HUDEP-2 (cell line): ENCODE measurements around the gene TCF15.
"Not testable (repeated sequence)": the region's sequence is repeated elsewhere in the genome, so short reads cannot be mapped to it uniquely, and the experiment has no call there.

Experiments used
- DNase-seq, 76 experiments: peaks; one replicate each; lab custom pipeline; 2025; ENCODE audit not compliant: unreplicated experiment in 76 of 76; lab: John Stamatoyannopoulos, UW

The TCF15 gene

DNA sequence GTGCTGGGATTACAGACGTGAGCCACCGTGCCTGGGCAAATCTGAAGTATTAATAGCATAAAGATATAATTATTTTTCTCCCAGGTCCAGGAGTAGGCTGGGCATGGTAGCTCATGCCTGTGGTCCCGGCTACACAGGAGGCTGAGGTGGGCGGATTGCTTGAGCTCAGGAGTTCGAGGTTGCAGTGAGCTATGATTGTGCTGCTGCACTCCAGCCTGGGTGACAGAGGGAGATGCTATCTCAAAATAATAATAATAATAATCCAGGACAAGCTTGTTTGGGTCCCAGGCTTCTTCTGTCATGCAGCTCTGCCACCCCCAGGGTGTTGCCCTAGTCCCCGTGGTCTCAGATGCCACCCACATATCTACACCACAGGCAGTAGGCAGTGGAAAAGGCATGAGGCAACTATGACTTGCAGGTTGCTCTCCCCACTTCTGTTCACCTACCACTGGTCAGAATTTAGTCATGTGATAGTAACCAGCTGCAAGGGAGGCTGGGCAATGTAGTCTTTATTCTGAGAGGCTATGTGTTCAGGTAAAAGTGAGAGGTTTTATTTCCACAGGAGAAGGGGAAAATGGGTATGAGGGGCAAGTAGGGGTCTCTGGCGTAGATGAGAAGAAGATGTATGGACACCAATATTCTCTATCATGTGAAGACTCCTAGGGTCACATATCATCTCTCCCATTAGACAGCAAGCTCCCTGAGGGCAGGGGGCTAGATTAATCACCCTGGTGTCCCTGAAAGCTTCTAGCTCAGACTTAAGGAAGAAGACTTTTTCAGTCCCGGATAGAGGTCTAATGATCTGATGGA lies 25.7 kb downstream of the TCF15 start:
- peak in 2 of 76 experiments; percentile 6 to 8 for DNase-seq

DNA sequence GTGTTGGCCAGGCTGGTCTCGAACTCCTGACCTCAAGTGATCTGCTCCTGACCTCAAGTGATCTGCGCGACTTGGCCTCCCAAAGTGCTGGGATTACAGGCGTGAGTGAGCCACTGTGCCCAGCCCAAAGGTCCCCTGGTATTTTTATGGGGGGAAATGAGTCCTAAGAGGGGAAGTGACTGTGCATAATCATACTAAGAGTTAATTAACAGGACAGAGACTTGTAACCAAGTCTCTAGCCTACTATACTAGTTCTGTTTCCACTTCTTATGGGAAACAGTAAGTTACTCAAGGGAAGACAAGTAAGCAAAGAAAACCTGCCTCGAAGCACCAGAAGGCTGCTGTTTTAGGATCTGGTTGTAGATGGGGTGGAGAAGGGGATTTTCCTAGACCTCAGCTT lies 27.9 kb downstream of the TCF15 start:
- DNase-seq = no peak

DNA sequence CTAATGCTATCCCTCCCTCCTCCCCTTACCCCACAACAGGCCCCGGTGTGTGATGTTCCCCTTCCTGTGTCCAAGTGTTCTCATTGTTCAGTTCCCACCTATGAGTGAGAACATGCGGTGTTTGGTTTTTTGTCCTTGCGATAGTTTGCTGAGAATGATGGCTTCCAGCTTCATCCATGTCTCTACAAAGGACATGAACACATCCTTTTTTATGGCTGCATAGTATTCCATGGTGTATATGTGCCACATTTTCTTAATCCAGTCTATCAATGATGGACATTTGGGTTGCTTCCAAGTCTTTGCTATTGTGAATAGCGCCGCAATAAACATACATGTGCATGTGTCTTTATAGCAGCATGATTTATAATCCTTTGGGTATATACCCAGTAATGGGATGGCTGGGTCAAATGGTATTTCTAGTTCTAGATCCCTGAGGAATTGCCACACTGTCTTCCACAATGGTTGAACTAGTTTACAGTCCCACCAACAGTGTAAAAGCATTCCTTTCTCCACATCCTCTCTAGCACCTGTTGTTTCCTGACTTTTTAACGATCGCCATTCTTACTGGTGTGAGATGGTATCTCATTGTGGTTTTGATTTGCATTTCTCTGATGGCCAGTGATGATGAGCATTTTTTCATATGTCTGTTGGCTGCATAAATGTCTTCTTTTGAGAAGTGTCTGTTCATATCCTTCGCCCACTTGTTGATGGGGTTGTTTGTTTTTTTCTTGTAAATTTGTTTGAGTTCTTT lies 31.0 kb downstream of the TCF15 start:
- DNase-seq = not testable (repeated sequence)

DNA sequence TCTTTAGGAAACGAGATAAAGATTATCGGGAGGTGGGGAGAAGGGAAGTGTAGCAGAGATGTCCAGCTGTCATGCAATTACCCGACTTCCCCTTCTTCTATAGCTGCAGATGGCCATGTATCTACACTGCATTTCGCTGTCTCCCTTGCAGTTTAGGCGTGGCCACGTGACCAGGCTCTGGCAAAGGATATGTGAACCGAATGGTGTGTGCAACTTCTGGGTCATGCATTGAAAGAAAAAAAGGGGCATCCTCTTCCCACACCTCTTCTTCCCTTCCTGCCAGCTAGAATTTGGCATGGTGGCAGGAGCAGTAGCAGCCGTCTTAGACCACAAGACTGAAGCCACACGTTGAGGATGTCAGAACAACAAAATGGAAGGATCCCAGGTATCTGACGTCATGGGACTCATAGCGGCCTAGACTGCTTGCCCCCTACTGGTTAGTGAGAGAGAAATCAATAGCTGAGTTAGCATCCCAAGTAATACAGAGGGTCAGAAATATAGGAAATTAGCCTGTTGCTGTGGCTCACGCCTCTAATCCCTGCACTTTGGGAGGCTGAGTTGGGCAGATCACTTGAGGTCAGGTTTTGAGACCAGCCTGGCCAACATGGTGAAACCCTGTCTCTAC lies 32.8 kb downstream of the TCF15 start:
- DNase-seq = peak in 2 of 76 experiments; percentile 24 to 42

DNA sequence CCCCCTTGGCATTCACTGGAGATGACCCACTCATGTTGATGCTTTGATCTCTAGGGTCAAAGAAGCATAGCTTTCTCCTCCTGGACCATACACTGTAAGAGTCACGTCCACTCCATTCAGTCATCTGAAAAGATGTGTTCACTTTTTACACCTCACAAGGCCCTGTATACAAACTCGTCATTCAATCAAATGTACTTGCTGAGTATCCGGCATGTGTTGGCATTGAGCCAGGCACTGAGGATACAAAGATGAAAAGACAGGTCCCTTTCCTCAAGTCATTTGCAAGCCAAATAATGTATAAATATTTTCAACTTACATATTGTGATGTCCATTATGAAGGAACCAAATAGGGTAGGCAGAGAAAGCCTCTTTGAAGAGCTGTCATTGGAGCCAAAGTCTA lies 34.0 kb downstream of the TCF15 start:
- DNase-seq = no peak

DNA sequence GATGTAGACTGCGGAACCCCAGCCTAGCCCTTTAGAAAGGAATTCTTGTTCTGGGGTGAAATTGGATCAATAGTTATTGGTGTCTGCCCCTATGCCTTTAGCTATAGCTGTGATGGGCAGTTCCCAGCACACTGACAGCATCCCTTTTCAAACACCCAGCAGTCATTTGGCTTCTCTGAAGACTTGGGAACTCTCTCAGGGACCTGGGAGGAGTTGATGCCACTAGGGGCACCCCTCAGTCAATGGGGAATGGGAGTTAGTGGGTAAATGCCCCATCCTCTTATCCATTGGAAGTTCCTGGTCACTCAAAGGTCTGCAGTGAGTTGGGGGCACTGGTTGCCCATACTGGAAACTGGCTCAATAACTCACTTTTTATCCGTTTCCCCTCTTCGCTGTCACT lies 34.9 kb downstream of the TCF15 start:
- no peak for DNase-seq

GRCh38 chr20:574297-574942 lies 35.7 kb downstream of the TCF15 start:
- no peak for DNase-seq

DNA sequence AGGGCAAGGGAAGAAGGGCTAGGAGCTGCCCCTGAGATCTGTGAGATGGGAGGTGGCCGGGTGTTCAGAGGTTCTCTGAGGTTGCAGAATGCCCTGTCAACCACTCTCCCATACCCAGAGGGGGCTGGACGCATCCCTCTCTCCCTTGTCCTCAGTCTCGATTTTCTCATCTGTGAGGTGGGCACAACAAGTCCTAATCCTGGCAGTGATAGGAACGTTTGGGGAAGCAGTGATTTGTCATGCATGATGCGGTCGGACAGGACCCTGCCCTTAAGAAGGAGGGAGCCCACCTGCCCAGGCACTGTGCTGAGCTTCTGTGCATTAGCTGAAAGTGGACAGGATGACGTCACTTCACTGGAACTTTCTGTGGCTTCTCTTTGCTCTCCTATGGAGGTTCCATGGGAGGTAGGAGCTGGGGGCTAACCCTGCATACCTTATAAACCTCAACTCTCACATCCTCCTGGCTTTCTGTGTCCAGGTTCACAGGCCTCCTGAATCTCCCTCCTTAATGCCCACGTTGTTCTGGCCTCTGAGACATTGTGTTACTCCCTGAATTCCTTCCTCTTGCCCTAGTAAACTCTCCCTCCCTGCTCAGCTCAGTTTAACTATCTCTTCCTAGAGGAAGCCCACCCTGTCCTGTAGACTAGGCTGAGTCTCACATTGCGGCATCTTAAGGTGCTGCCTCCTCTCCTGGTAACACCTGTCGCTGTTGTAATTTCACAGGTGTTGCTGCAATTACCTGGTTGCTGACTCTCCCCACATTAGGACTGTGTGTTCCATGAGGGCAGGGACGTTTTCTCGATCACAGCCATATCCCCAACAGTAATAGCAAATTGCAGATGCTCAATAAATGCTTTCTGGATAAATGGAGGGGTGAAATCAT lies 36.5 kb downstream of the TCF15 start:
- no peak for DNase-seq

DNA sequence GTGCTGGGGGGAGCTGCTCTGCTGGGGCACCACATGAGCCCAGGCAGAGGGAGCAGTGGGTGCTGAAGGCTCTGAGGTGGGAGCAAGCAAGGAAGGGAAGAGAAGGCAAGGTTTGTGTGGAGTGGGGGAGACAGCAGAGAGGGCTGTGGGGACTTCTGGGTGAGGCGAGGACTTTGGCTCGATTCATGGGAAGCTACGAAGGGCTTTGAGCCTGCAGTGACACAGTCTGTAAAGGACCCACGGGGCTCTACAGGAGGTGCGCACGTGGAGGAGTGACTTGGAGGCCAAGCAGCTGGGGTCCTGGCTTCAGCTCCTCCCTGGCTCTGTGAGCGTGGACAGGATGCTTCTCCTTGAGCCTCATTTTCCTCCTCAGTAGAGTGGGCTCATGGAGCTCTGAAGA lies 37.4 kb downstream of the TCF15 start:
- no peak for DNase-seq

DNA sequence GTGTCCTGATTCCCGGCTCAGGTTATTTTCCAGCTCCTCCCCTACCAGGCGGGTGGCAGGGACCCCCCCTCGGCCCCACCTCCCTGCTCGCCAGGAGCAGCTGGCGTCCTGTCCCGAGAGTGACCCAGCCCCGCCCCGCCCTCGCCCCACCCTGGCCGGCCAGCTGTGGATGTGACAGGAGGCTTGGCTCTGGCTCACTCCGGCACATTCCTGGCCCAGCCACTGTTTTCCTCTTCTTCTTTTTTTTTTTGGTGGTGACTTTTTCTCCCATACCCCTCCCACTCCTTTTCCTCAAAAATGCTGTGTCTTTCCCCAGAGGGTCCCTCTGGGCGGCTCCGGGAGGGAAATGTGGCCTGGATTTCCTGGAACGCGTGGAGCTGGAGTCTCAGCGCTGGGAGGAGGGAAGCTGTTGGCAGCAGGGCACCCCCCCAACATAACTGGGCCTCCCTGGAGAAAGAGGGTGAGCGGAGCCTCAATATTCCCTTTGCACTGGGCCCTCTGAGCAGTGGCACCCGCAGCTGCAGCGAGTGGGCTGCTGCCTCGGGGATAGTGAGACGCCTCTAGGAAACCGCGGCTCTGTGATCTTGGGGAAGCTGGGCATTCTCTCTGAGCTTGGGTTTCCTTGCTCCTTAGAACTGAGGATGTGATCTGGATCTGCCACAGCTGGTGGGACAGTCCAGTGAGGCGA lies 38.2 kb downstream of the TCF15 start:
- no peak for DNase-seq

GRCh38 chr20:568673-569415 lies 41.3 kb downstream of the TCF15 start:
- no peak for DNase-seq

DNA sequence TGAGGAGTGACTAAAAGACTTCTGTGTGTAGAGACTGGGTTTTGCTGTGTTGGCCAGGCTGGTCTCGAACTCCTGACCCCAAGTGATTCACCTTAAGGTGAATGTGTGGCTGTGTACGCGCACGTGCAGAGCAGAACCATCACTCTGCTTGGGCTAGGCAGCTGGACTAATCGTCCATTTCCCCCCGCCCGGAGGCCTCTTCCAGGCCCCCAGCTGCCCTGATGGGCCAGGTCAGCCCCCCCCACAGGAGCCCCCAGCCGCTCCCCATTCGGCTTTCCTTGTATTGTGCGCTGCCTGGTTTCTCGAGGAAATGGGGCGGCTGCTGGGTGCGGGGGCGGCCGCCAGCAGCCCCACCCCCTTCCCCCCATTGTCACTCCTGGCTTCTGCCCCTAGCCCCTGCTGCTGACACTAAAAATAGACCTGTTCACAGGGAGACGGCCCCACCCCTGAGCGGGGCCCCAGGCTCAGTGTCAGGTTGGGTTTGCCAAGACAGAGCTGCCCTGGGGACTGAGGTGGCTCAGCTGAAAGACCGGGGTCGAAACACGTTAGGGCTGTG lies 41.9 kb downstream of the TCF15 start:
- no peak for DNase-seq

DNA sequence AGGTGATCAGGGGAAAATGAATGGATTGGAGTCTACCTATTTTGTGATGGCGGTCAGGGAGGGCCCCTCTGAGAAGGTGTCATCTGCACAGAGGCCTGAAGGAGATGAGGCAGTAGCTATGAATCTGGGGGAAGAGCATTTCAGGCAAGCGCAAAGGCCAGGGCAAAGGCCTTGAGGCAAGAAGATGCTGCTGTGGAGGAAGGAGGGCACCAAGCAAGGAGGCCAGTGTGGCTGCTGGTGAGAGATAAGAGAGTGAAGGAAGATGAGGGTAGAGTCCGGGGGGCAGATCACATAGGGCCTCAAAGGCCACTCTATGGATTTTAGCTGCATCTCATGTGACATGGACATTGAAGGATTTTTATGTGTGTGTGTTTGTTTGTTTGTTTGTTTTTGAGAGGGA lies 45.9 kb downstream of the TCF15 start:
- no peak for DNase-seq

GRCh38 chr20:563187-563586 lies 46.9 kb downstream of the TCF15 start:
- no peak for DNase-seq

GRCh38 chr20:562232-562897 lies 47.7 kb downstream of the TCF15 start:
- no peak for DNase-seq

DNA sequence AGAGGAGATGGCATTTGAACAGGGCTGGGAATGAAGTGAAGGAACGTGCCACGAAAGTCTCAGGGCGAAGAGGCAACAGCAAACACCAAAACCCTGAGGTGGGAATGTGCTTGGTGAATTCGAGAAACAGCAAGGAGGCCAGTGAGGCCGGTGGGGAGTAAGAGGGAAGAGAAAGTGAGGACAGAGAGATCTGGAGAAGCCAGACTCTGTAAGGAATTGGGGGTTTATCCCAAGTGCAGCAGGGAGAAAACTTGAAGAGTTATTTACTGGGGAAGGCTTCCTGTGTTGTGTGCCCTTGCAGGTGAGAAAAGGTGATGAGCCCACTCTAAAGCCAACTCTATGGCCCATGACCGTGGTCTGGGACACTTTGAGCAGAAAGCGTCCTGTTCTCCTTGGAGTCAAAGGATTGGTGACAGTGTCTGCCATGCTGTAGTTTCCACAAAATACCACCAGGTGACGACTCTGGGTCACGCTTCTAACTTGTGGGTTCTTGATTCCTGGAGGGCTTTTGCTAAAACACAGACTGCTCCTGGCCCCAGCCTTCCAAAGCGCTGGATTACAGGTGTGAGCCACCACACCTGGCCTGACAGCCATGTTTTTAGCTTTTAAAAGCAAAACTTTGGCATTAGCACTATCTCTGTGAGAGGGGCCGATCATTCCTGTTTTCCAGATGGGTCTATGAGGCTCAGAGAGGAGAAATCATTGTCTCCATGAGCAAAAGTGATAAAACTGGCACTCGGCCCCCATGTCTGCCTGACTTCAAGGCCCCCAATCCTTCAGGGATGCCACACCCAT lies 48.5 kb downstream of the TCF15 start:
- DNase-seq = peak in 56 of 76 experiments; percentile 2 to 75 (median 34)

- DNase-seq = no peak
Observed at GRCh38 chr20:560680-561079, 49.4 kb downstream of the TCF15 start.
